Vagina (tissue), 2 donors: Measurements from ENCODE around the gene DIPK1B.

Source experiments
- POLR2A ChIP-seq, 2 donors: fragments of 450-650 bp; IDR thresholded peaks; one replicate each; pipeline ENCODE4 v1.6.1; 2017; ENCODE audit warnings: antibody characterized with exemption in 2 of 2, mild to moderate bottlenecking in 2 of 2, moderate library complexity in 2 of 2
- TF ChIP-seq, protein P1 (sequence below), 3 experiments: fragments of 450-650 bp in 2 of 3; fragments of 200-600 bp in 1 of 3; sonication (generic) in 1 of 3; IDR thresholded peaks; one replicate each; pipeline ENCODE4 v1.5.1; 2017 to 2019; ENCODE audit warnings: antibody characterized with exemption in 3 of 3, mild to moderate bottlenecking in 2 of 3, moderate library complexity in 2 of 3

DNA sequence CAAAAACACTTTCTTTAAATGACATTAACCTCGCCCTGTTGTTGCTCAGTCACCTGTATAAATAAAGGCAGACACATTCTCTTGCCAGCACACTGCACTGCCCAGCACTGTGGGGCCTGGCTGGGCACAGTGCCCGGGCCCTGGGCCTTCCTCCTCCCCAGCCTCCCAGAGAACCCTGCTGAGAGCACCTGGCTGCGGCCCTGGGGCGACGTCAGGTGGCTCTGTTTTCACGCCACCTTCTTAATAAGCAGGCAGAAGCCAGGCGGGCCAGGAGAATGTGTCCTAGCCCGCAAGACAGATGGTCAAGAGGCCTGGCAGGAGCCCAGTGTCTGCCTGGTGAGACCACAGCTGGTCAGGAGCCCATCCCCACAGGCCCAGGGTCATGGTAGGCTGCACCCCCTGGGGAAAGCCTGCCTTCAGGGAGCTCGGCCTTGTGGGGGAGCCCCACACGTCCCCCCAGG, 16.9 kb upstream of the DIPK1B start:
- TF ChIP-seq, protein P1, sequence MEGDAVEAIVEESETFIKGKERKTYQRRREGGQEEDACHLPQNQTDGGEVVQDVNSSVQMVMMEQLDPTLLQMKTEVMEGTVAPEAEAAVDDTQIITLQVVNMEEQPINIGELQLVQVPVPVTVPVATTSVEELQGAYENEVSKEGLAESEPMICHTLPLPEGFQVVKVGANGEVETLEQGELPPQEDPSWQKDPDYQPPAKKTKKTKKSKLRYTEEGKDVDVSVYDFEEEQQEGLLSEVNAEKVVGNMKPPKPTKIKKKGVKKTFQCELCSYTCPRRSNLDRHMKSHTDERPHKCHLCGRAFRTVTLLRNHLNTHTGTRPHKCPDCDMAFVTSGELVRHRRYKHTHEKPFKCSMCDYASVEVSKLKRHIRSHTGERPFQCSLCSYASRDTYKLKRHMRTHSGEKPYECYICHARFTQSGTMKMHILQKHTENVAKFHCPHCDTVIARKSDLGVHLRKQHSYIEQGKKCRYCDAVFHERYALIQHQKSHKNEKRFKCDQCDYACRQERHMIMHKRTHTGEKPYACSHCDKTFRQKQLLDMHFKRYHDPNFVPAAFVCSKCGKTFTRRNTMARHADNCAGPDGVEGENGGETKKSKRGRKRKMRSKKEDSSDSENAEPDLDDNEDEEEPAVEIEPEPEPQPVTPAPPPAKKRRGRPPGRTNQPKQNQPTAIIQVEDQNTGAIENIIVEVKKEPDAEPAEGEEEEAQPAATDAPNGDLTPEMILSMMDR (IDR thresholded peaks at IDR 0.05), result no peak
- no peak for TF ChIP-seq POLR2A (IDR thresholded peaks at IDR 0.05)
